ENCODE results near the gene CCDC149.

GRCh38 chr4:24877868-24878635 is 34.8 kb downstream of the CCDC149 start:
- TF ChIP-seq POLR2AphosphoS5 (IDR thresholded peaks at IDR 0.05; ENCODE audit: low read depth, low read length), result no peak
- TF ChIP-seq TAF1 (IDR thresholded peaks at IDR 0.05; ENCODE audit: borderline replicate concordance, insufficient read depth, low read length), result no peak
- no peak for TF ChIP-seq SIN3A (IDR thresholded peaks at IDR 0.05; ENCODE audit: borderline replicate concordance, insufficient read depth, low read length)
- no peak for TF ChIP-seq FOXP2 (optimal IDR thresholded peaks at IDR 0.05; ENCODE audit: borderline replicate concordance, extremely low read depth, extremely low read length, insufficient read depth)
